ENCODE measurements around the gene BHLHE23.

Gene BHLHE23

GRCh38 chr20:62978561-62978943, 28.2 kb downstream of the BHLHE23 start:
- no peak for ATAC-seq
- TF ChIP-seq, protein P1, sequence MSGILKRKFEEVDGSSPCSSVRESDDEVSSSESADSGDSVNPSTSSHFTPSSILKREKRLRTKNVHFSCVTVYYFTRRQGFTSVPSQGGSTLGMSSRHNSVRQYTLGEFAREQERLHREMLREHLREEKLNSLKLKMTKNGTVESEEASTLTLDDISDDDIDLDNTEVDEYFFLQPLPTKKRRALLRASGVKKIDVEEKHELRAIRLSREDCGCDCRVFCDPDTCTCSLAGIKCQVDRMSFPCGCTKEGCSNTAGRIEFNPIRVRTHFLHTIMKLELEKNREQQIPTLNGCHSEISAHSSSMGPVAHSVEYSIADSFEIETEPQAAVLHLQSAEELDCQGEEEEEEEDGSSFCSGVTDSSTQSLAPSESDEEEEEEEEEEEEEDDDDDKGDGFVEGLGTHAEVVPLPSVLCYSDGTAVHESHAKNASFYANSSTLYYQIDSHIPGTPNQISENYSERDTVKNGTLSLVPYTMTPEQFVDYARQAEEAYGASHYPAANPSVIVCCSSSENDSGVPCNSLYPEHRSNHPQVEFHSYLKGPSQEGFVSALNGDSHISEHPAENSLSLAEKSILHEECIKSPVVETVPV (CRISPR knock-in tag; IDR thresholded peaks at IDR 0.05): no peak
- TF ChIP-seq ZFP3 (CRISPR knock-in tag; IDR thresholded peaks at IDR 0.05) (no peak), GLIS3 (CRISPR knock-in tag; IDR thresholded peaks at IDR 0.05) (no peak), POU6F1 (CRISPR knock-in tag; IDR thresholded peaks at IDR 0.05; ENCODE audit: borderline replicate concordance, low read depth) (no peak), PPARA (CRISPR knock-in tag; IDR thresholded peaks at IDR 0.05; ENCODE audit: borderline replicate concordance) (no peak), CSDC2 (CRISPR knock-in tag; IDR thresholded peaks at IDR 0.05) (no peak), ZFP30 (CRISPR knock-in tag; IDR thresholded peaks at IDR 0.05) (no peak), ZNF565 (CRISPR knock-in tag; conservative IDR thresholded peaks at IDR 0.05; ENCODE audit: low read depth) (no peak), TOX (CRISPR knock-in tag; IDR thresholded peaks at IDR 0.05; ENCODE audit: borderline replicate concordance) (no peak), TSHZ2 (CRISPR knock-in tag; IDR thresholded peaks at IDR 0.05) (no peak), ISL1 (CRISPR knock-in tag; IDR thresholded peaks at IDR 0.05) (no peak), SNAI2 (CRISPR knock-in tag; IDR thresholded peaks at IDR 0.05) (no peak), ARNTL (CRISPR knock-in tag; IDR thresholded peaks at IDR 0.05; ENCODE audit: borderline replicate concordance, low read depth) (no peak)

- no peak for ATAC-seq
Observed at GRCh38 chr20:62977613-62978560, 28.9 kb downstream of the BHLHE23 start.

GRCh38 chr20:62976886-62977285, 29.9 kb downstream of the BHLHE23 start:
- no peak for ATAC-seq
- TF ChIP-seq, protein P2, sequence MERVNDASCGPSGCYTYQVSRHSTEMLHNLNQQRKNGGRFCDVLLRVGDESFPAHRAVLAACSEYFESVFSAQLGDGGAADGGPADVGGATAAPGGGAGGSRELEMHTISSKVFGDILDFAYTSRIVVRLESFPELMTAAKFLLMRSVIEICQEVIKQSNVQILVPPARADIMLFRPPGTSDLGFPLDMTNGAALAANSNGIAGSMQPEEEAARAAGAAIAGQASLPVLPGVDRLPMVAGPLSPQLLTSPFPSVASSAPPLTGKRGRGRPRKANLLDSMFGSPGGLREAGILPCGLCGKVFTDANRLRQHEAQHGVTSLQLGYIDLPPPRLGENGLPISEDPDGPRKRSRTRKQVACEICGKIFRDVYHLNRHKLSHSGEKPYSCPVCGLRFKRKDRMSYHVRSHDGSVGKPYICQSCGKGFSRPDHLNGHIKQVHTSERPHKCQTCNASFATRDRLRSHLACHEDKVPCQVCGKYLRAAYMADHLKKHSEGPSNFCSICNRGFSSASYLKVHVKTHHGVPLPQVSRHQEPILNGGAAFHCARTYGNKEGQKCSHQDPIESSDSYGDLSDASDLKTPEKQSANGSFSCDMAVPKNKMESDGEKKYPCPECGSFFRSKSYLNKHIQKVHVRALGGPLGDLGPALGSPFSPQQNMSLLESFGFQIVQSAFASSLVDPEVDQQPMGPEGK (CRISPR knock-in tag; IDR thresholded peaks at IDR 0.05; ENCODE audit: borderline replicate concordance): no peak
- TF ChIP-seq BACH2 (CRISPR knock-in tag; IDR thresholded peaks at IDR 0.05; ENCODE audit: borderline replicate concordance) (no peak), ZFP3 (CRISPR knock-in tag; IDR thresholded peaks at IDR 0.05) (no peak), OSR1 (CRISPR knock-in tag; IDR thresholded peaks at IDR 0.05) (no peak), ZNF565 (CRISPR knock-in tag; conservative IDR thresholded peaks at IDR 0.05; ENCODE audit: low read depth) (no peak), ZNF8 (CRISPR knock-in tag; IDR thresholded peaks at IDR 0.05) (no peak), TOX (CRISPR knock-in tag; IDR thresholded peaks at IDR 0.05; ENCODE audit: borderline replicate concordance) (no peak), ARNTL (CRISPR knock-in tag; IDR thresholded peaks at IDR 0.05; ENCODE audit: borderline replicate concordance, low read depth) (no peak), CSDC2 (CRISPR knock-in tag; IDR thresholded peaks at IDR 0.05) (no peak), ESRRG (CRISPR knock-in tag; IDR thresholded peaks at IDR 0.05) (no peak), SNAI2 (CRISPR knock-in tag; IDR thresholded peaks at IDR 0.05) (no peak), PPARA (CRISPR knock-in tag; IDR thresholded peaks at IDR 0.05; ENCODE audit: borderline replicate concordance) (no peak), RARB (CRISPR knock-in tag; IDR thresholded peaks at IDR 0.05) (no peak)
- TF ChIP-seq, protein P1 (CRISPR knock-in tag; IDR thresholded peaks at IDR 0.05): no peak
- TF ChIP-seq, protein P3, sequence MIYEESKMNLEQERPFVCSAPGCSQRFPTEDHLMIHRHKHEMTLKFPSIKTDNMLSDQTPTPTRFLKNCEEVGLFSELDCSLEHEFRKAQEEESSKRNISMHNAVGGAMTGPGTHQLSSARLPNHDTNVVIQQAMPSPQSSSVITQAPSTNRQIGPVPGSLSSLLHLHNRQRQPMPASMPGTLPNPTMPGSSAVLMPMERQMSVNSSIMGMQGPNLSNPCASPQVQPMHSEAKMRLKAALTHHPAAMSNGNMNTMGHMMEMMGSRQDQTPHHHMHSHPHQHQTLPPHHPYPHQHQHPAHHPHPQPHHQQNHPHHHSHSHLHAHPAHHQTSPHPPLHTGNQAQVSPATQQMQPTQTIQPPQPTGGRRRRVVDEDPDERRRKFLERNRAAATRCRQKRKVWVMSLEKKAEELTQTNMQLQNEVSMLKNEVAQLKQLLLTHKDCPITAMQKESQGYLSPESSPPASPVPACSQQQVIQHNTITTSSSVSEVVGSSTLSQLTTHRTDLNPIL (CRISPR knock-in tag; IDR thresholded peaks at IDR 0.05; ENCODE audit: low read depth): no peak

More at GRCh38 chr20:62977613-62978560, 28.9 kb downstream of the BHLHE23 start:
- TF ChIP-seq TOX (CRISPR knock-in tag; IDR thresholded peaks at IDR 0.05; ENCODE audit: borderline replicate concordance): no peak
- TF ChIP-seq, protein P3 (CRISPR knock-in tag; IDR thresholded peaks at IDR 0.05; ENCODE audit: low read depth): no peak
- no peak for TF ChIP-seq SNAI2 (CRISPR knock-in tag; IDR thresholded peaks at IDR 0.05)
- no peak for TF ChIP-seq PPARA (CRISPR knock-in tag; IDR thresholded peaks at IDR 0.05; ENCODE audit: borderline replicate concordance)
- no peak for TF ChIP-seq ARNTL (CRISPR knock-in tag; IDR thresholded peaks at IDR 0.05; ENCODE audit: borderline replicate concordance, low read depth)
- no peak for TF ChIP-seq BACH2 (CRISPR knock-in tag; IDR thresholded peaks at IDR 0.05; ENCODE audit: borderline replicate concordance)
